Measurements from ENCODE around the gene PDE4D.

PDE4D gene

GRCh38 chr5:59460368-59461153 lies 433.0 kb downstream of the PDE4D start:
- no peak for DNase-seq (ENCODE audit: low read depth)
- no peak for TF ChIP-seq CTCF (IDR thresholded peaks at IDR 0.05; ENCODE audit: insufficient read depth, low read depth, low read length, missing control alignments)
- H3K4me3 ChIP-seq (ENCODE audit: low read length), result no peak overlapping the region

DNA sequence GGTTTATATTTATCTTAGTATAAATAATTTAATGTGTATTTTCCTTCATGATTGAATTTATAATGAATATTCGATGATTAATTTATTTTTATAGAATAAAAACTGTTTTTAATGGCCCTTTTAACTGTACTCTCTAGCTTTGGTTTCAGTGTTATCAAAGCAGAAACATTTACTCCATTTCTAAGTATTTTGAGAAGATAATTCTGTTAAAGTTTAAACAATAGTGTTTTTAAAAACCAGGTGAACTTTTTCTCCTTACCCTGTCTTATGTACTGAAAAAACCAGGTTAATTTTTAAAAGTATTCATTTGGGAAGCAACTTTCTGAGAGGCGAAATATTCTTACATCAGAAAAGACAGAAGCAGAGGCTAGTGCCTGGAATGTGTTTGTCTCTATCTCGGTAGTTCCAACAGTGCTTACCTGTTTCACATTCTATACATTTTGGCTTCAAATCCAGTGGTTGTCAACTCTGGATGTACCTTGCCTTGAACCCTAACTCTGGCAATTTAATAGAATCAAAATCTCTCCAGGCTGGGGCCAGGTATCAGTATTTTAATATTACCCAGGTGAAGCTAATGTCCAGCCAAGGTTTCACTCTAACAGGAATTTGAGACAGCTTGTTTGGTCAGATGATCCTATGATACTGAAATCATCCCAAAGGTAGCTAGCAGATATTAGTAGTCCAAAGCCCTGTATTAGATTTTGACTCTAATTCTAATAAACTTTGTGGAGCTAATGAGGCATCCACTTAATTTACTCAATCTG lies 434.4 kb downstream of the PDE4D start:
- no peak for TF ChIP-seq CTCF (IDR thresholded peaks at IDR 0.05; ENCODE audit: insufficient read depth, low read depth, low read length, missing control alignments)
- H3K4me3 ChIP-seq (ENCODE audit: low read length), result no peak overlapping the region
- no peak for DNase-seq (ENCODE audit: low read depth)

GRCh38 chr5:59458321-59458720 lies 435.2 kb downstream of the PDE4D start:
- H3K4me3 ChIP-seq (ENCODE audit: low read length), result no peak overlapping the region
- no peak for TF ChIP-seq CTCF (IDR thresholded peaks at IDR 0.05; ENCODE audit: insufficient read depth, low read depth, low read length, missing control alignments)
- DNase-seq (ENCODE audit: low read depth), result no peak

DNA sequence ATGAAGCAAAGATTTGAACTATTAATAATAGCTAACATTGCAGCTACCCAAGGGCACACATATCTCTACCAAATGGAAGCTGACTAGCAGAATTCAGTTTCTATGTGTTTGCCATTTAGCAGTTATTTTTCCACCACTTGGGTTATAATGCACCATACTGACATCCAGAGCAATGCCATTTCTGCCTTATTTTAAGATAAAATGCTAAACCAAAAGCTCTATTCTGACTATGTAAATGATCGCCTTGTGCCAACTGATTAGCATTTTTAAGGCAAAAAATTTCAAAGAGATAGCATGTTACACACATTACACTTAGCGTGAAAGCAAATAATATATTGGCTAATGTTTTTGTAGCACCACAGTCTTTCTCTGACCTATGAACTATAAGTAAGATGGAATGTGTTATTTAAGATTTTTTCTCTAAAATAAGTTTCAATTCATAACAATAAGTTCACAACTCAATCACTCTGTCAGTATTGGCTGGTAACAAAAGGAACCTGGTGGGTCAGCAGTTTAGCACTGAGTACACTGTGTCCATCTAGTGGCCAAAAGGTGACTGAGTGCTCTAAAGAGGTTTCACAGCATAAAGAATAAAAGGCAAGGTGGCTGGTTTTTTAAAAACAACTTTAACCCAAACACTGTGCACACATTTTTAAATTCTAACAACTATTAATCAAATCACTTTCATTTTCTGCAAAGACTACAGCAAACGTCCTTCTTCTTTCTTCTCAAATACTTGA lies 443.5 kb downstream of the PDE4D start:
- H3K4me3 ChIP-seq (ENCODE audit: low read length), result no peak overlapping the region
- no peak for DNase-seq (ENCODE audit: low read depth)
- peak; percentile 24 for TF ChIP-seq CTCF (IDR thresholded peaks at IDR 0.05; ENCODE audit: insufficient read depth, low read depth, low read length, missing control alignments)

DNA sequence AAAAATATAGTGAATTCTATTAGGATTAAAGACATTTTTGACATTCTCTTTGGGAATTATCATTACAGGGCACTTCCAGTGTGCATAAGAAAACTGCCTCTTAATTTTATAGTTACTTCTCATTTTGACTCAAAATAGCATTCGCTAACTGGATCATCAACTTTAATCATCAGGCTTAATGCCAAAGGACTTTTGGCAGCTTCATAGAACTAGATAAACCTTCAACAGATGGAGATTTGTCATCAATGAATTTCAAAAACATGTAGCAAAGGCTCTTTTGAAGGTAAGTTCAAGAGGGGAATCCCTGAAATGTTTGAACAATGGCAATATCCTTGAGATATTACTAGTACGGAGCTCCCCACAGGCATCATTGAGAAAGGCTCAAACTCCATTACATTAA lies 447.2 kb downstream of the PDE4D start:
- no peak overlapping the region for H3K4me3 ChIP-seq (ENCODE audit: low read length)
- no peak for TF ChIP-seq CTCF (IDR thresholded peaks at IDR 0.05; ENCODE audit: insufficient read depth, low read depth, low read length, missing control alignments)
- DNase-seq (ENCODE audit: low read depth), result peak; percentile 4

DNA sequence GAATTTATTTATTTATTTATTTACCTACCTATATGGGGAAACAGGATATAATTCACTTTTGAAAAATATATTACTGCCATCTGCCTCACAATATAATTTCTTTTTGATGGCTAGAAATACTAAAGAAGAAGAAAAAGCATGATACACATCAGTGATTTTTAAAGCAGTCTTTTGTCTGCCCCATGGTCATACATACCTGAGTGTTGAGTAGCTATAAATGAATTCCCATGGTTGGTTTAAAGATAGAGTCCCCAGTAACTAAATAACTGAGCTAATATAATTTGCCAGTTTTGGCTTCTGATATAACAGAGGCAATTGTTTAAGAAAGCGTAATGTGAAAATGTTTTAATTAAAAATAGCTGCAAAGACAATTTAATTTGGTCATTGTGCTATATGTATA lies 447.8 kb downstream of the PDE4D start:
- DNase-seq (ENCODE audit: low read depth), result peak; percentile 4
- no peak overlapping the region for H3K4me3 ChIP-seq (ENCODE audit: low read length)
- TF ChIP-seq CTCF (IDR thresholded peaks at IDR 0.05; ENCODE audit: insufficient read depth, low read depth, low read length, missing control alignments), result no peak

Data from epithelial cell of esophagus (primary cell).